ENCODE results near the gene ZNF639.

- no peak for TF ChIP-seq REST (IDR thresholded peaks at IDR 0.05; ENCODE audit: insufficient read depth in 1 of 2, low read depth in 2 of 2, low read length in 2 of 2)
- no peak for TF ChIP-seq SIN3A (IDR thresholded peaks at IDR 0.05; ENCODE audit: borderline replicate concordance, insufficient read depth, low read length)
- TF ChIP-seq POLR2AphosphoS5 (IDR thresholded peaks at IDR 0.05; ENCODE audit: low read depth, low read length) = no peak
Observed at GRCh38 chr3:179276001-179276400, 46.8 kb upstream of the ZNF639 start.

Data from PFSK-1 (cell line).